Epidermal melanocyte (primary cell): ENCODE results near the gene ZFAND3.

Source experiments
- DNase-seq: peaks from one replicate; pipeline ENCODE4 v3.0.0; 2011; ENCODE audit warnings: low spot score; ENCODE audit not compliant: insufficient read length

ZFAND3 gene, protein sequence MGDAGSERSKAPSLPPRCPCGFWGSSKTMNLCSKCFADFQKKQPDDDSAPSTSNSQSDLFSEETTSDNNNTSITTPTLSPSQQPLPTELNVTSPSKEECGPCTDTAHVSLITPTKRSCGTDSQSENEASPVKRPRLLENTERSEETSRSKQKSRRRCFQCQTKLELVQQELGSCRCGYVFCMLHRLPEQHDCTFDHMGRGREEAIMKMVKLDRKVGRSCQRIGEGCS

DNA sequence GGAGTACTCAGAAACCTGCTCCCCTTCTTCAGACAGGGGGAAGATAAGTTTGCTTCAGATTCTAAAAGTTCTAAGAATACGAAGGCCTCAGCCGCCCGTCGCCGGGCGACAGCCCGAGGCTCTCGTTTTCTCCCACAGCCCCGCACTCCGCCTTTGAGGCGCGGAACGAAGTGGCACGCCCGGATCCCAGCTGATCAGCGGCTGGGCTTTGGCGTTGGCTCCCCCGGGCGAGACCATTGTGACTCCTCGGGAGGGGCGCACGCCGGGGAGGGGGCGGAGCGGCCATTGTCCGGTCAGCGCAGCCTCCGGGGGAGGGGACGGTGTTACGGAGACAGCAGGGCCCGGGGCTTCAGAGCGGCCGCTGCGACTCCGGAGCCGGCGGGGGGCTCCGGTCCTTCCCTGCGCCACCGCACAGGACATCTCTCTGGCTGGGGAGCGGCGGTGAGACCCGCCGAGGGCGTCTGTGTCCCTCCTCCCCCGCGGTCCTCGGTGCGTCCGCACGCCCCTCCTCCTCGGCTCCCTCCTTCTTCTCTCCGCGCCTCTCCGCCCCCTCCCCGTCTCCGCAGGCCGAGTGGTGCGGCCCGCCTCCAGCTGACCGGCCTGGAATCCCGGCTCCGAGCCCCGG, at the start of gene ZFAND3:
Gene ZFAND3, plus strand, starts transcription at position 551 of the 625 bp plus-strand sequence. CDS start 219 bp downstream, outside the sequence.
- peak; percentile 89 for DNase-seq

DNA sequence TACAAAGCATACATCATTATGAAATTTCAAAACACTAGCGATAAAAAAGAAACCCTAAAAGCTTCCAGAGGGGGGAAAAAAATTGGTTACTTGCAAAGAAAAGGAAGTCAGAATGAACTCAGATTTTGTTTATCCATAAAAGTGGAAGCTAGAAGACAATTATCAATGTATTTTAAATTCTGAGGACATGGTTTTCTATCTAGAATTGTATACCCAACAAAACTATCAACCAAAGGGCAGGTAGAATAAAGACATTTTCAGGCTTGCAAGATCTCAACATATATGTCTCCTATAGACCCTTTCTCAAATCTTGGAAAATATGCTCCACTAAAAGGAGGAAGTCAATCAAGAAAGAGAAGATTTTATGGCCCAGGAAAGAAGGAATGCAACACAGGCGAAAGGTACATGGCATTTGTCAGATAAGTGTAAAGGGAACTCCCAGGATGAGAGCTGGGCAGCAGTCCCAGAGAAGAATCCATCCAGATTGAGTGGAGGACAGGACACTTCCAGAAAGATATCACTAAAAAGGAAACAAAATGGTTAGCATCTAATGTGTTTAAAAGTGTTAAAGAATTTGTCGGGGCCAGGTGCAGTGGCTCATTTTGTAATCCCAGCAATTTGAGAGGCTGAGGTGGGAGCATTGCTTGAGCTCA, 45.4 kb upstream of the ZFAND3 start:
- no peak for DNase-seq

DNA sequence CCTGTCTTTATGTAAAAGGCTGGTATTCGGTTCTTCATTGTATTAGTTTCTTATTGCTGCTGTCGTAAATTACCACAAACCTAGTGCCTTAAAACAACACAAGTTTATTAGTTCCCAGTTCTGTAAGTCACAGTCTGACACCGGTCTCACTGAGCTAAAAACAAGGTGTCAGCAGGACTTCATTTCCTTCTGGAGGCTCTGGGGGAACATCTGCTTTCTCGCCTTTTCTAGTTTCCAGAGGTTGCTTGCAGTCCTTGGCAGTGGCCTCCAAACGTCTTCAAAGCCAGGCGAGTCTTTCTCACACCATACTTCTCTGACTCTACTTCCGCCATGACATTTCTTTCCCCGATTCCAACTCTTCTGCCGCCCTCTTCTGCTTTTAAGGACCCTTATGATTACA, 43.0 kb upstream of the ZFAND3 start:
- no peak for DNase-seq

DNA sequence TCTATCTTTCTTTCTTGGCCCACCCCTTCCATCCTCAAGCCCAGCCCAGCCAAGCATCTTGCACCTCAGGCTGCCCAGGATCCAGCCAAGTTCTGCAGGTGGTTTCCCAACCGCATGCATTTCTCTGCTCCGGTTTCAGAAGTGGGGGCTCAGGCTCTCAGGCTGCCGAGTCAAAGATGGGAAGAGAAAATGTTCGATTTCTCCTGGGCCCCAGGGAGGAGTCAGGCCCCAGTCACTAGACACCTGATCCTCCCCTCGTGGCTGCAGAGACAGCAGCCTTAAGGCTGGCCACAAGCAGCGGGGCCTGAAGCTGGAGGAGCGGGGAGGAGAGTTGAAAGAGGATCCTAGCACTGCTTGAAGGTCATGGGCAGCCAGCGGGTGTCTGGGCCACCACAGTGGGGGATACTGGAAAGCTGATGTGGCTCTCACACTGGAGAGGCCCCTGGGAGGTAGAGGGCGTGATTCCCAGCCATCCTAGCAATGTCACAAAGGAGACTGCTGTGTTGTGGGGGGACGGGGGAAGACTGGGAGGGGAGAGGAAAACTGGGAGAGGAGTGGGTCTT, 42.2 kb upstream of the ZFAND3 start:
- no peak for DNase-seq

DNA sequence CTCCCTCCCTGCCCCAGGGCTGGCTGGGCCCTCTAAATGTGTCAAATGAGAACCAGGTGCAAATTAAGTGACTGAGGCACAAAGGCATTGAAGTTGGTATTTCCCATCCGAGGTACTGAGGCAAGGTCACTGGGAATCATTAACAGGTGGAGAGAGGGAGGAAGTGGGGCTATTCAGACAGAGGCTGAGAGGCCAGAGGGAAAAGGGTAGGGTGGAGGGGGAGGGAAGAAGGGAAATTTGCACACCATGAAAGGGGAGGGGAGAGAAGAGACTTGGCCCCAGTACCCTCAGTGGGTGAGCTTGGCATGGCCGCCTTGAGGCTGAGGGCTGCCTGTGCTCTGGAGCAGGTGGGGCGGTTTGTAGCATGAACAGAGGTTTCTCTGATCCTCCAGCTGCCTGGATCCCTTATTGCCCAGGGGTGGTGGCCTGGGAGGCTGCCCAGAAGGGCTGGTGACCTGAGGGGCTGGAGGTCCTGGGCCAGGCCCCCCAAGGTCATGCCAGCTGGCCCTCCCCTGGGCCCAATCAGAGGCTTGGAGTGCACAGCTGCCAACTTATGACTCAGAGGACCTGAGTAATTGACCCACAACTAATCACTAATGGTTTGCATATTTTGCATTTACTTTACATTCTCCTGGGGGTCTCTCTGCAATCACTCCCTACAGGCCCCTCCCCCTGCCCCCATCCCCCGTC, 40.3 kb upstream of the ZFAND3 start:
- DNase-seq, result no peak

- no peak for DNase-seq
These were observed 39.5 kb upstream of the ZFAND3 start for GRCh38 chr6:37779902-37780628.

- DNase-seq, result no peak
These were observed 37.7 kb upstream of the ZFAND3 start for GRCh38 chr6:37781788-37782187.

- no peak for DNase-seq
These were observed 36.3 kb upstream of the ZFAND3 start for GRCh38 chr6:37783025-37783855.

- no peak for DNase-seq
These were observed 35.5 kb upstream of the ZFAND3 start for GRCh38 chr6:37783856-37784584.

DNA sequence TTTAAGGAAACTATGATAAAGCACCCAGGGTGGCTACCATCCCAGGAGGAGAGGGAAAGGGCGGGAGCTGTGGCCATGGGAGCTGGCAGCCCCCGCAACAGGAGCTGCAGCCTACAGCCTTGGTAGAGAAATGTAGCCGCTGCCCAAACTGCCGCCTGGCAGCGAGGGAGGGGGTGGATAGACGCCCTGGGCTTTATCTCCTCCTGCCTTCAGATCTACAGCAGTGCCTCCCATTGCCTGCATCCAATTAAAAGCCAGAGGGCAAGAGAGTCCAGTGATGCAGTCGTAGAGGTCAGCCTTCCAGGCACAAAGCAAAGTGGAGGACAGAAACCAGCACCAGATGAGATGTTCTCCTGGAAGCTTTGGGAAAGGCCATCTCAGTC, 35.0 kb upstream of the ZFAND3 start:
- DNase-seq, result no peak

- no peak for DNase-seq
These were observed 34.4 kb upstream of the ZFAND3 start for GRCh38 chr6:37785002-37785662.

DNA sequence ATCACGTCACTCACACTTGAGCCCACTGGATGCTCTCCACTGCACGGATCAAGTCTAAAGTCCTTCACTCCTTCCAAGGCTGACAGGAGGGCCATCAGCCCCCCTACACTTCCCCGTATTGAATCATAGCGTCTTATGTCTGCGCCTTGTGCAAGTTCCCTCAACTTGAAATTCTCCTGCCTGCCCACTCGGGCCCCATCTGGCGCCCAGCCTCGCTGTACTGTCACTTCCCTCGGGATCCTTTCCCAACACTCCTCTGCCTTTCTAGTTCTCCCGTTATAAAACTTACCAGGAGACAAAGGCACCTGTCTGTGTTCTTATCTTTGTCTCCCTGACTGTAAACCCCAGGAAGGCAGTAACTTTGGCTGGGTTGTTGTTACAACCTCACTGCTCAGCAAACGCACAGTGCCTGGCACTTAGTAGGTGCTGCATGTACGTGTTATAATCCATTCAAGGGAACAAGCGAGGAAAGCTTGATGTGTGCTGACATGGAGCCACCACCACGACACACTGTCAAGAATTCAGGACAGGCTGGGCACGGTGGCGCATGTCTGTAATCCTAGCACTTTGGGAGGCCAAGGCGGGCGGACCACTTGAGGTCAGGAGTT, 33.8 kb upstream of the ZFAND3 start:
- no peak for DNase-seq

GRCh38 chr6:37787216-37787615, 32.3 kb upstream of the ZFAND3 start:
- peak; percentile 7 for DNase-seq

- peak; percentile 20 for DNase-seq
These were observed 31.3 kb upstream of the ZFAND3 start for GRCh38 chr6:37788259-37788658.

GRCh38 chr6:37791156-37791919, 28.2 kb upstream of the ZFAND3 start:
- DNase-seq, result peak; percentile 89

GRCh38 chr6:37792457-37793033, 27.0 kb upstream of the ZFAND3 start:
- DNase-seq, result peak; percentile 7

- peak; percentile 5 for DNase-seq
These were observed 26.5 kb upstream of the ZFAND3 start for GRCh38 chr6:37793067-37793466.

GRCh38 chr6:37794825-37795224, 24.7 kb upstream of the ZFAND3 start:
- DNase-seq, result peak; percentile 18
